ENCODE results near the gene CWC22. TPM values are rescaled to one million over a fixed set of nuclear protein-coding genes. Genes with fewer than 3 reads are reported as not detected.

Gene CWC22
- total and polyA plus RNA-seq, 2 of the 13 experiments (the other 11 are each of a cell fraction or from before 2014, with no cell fraction given): 5.7 to 29.2 TPM

- no peak for TF ChIP-seq SNAI1 (CRISPR knock-in tag; IDR thresholded peaks at IDR 0.05; ENCODE audit: borderline replicate concordance)
- no peak; the same call in 1 of the 2 replicates for TF ChIP-seq FOXO1 (CRISPR knock-in tag; IDR thresholded peaks at IDR 0.05)
- peak; percentile 29; the same call in 1 of the 2 replicates for TF ChIP-seq FOXP1 (IDR thresholded peaks at IDR 0.05)
- TF ChIP-seq FOXP1 (CRISPR knock-in tag; IDR thresholded peaks at IDR 0.05): peak; percentile 97
- no peak for TF ChIP-seq ZNF672 (CRISPR knock-in tag; IDR thresholded peaks at IDR 0.05)
- TF ChIP-seq SP5 (CRISPR knock-in tag; IDR thresholded peaks at IDR 0.05; ENCODE audit: borderline replicate concordance, low read depth): no peak
- no peak for TF ChIP-seq JDP2 (CRISPR knock-in tag; IDR thresholded peaks at IDR 0.05; ENCODE audit: borderline replicate concordance)
- TF ChIP-seq CC2D1A (CRISPR knock-in tag; IDR thresholded peaks at IDR 0.05): no peak
- peak; percentile 82; the same call in 1 of the 2 replicates for TF ChIP-seq ZNF609 (CRISPR knock-in tag; IDR thresholded peaks at IDR 0.05; ENCODE audit: borderline replicate concordance)
- TF ChIP-seq ASH2L (IDR thresholded peaks at IDR 0.05; ENCODE audit: insufficient read length, low read depth, low read length): no peak
- no peak for TF ChIP-seq PHF8 (CRISPR knock-in tag; IDR thresholded peaks at IDR 0.05)
- TF ChIP-seq DR1 (CRISPR knock-in tag; IDR thresholded peaks at IDR 0.05): no peak
- TF ChIP-seq KAT8 (CRISPR knock-in tag; IDR thresholded peaks at IDR 0.05): 0 out of 2 replicates have a peak, but pooled peaks have one; percentile 19
- no peak for TF ChIP-seq ZNF33B (CRISPR knock-in tag; IDR thresholded peaks at IDR 0.05)
- TF ChIP-seq HMG20A (CRISPR knock-in tag; IDR thresholded peaks at IDR 0.05; ENCODE audit: borderline replicate concordance): peak; percentile 97
- no peak for TF ChIP-seq NCOA5 (CRISPR knock-in tag; IDR thresholded peaks at IDR 0.05)
- TF ChIP-seq ZNF558 (CRISPR knock-in tag; IDR thresholded peaks at IDR 0.05; ENCODE audit: borderline replicate concordance): no peak
- no peak for TF ChIP-seq TRAFD1 (CRISPR knock-in tag; IDR thresholded peaks at IDR 0.05; ENCODE audit: borderline replicate concordance)
- peak; percentile 75; the same call in 1 of the 2 replicates for TF ChIP-seq PPARG (CRISPR knock-in tag; conservative IDR thresholded peaks at IDR 0.05)
- no peak for TF ChIP-seq ZNF768 (CRISPR knock-in tag; IDR thresholded peaks at IDR 0.05)
- TF ChIP-seq SOX6 (IDR thresholded peaks at IDR 0.05): no peak
- TF ChIP-seq SOX6 (CRISPR knock-in tag; IDR thresholded peaks at IDR 0.05): peak; percentile 59; the same call in 1 of the 2 replicates
- peak; percentile 61 for TF ChIP-seq SAP130 (CRISPR knock-in tag; IDR thresholded peaks at IDR 0.05; ENCODE audit: low read depth)
- TF ChIP-seq ATM (IDR thresholded peaks at IDR 0.05; ENCODE audit: borderline replicate concordance): no peak
- no peak for TF ChIP-seq MXD4 (CRISPR knock-in tag; IDR thresholded peaks at IDR 0.05)
- TF ChIP-seq ZNF101 (CRISPR knock-in tag; IDR thresholded peaks at IDR 0.05; ENCODE audit: borderline replicate concordance, low read depth): no peak
- TF ChIP-seq TP53 (CRISPR knock-in tag; conservative IDR thresholded peaks at IDR 0.05): no peak
- no peak for TF ChIP-seq ZSCAN12 (CRISPR knock-in tag; IDR thresholded peaks at IDR 0.05)
- TF ChIP-seq ZNF230 (CRISPR knock-in tag; IDR thresholded peaks at IDR 0.05): no peak
- no peak for TF ChIP-seq KLF12 (CRISPR knock-in tag; IDR thresholded peaks at IDR 0.05; ENCODE audit: borderline replicate concordance)
Observed at GRCh38 chr2:179954026-179954425, 53.1 kb downstream of the CWC22 start (continued).
